ENCODE results near the gene MSANTD3. TPM values are rescaled to one million over a fixed set of nuclear protein-coding genes. Genes with fewer than 3 reads are reported as not detected.

MSANTD3 gene
- total RNA-seq, 1 experiment from 2014 or later = 35.7 TPM

- Histone ChIP-seq H3K27ac (ENCODE audit: insufficient read length, low read depth, low read length) (no peak overlapping the region), H3K4ac (ENCODE audit: low read depth, low read length) (no peak overlapping the region), H3K79me2 (ENCODE audit: insufficient read depth, low read length) (no peaks in the 10 kb centered on the region), H2AK5ac (ENCODE audit: insufficient read length, low read length) (no peak overlapping the region), H3K79me1 (ENCODE audit: insufficient read depth, low read depth, low read length, poor library complexity, severe bottlenecking) (no peaks in the 10 kb centered on the region), H3K18ac (ENCODE audit: insufficient read length, low read depth, low read length) (no peak overlapping the region), H3K4me1 (ENCODE audit: insufficient read depth, low read length) (no peaks in the 10 kb centered on the region), H4K8ac (replicated peaks; ENCODE audit: insufficient read length, low read depth, low read length) (no peak overlapping the region), H3K9me3 (ENCODE audit: control insufficient read depth, low read depth, low read length) (no peaks in the 10 kb centered on the region), H2BK5ac (ENCODE audit: insufficient read length, low read length) (no peak overlapping the region), H2BK20ac (ENCODE audit: low read depth, low read length, poor library complexity, severe bottlenecking) (no peak overlapping the region), H3K14ac (ENCODE audit: insufficient read depth, low read length) (no peak overlapping the region), H3K56ac (ENCODE audit: insufficient read length, low read depth, low read length) (no peak overlapping the region), H3K27me3 (ENCODE audit: insufficient read depth, low read length) (no peaks in the 10 kb centered on the region), H4K20me1 (ENCODE audit: control insufficient read depth, insufficient read depth, insufficient read length) (no peaks in the 10 kb centered on the region), H2BK120ac (ENCODE audit: low read depth, low read length, poor library complexity, severe bottlenecking) (no peak overlapping the region), H2BK12ac (ENCODE audit: insufficient read length, low read depth, low read length) (no peak overlapping the region), H3T11ph (ENCODE audit: low read length) (no peak overlapping the region), H2AFZ (ENCODE audit: low read length) (no peak overlapping the region), H3K23ac (ENCODE audit: insufficient read length, low read depth, low read length) (no peak overlapping the region), H2BK15ac (ENCODE audit: low read depth, low read length) (no peak overlapping the region), H3K4me2 (ENCODE audit: insufficient read depth, insufficient read length, low read length) (no peak overlapping the region), H3K9ac (ENCODE audit: extremely low read depth, insufficient read length, low read length) (no peak overlapping the region), H4K91ac (ENCODE audit: insufficient read length, low read depth, low read length) (no peak overlapping the region), H4K5ac (ENCODE audit: insufficient read length, low read depth, low read length) (no peak overlapping the region), H3K23me2 (ENCODE audit: insufficient read length, low read depth, low read length, poor library complexity, severe bottlenecking) (no peaks in the 10 kb centered on the region)
- H3K9me3 Mint-ChIP-seq = no peaks in the 10 kb centered on the region
- H3K27ac Mint-ChIP-seq = no peak overlapping the region
- WGBS (ENCODE audit: extremely low coverage, insufficient read length, low lambda C conversion rate) = no CpG with 5 or more reads among the region's 2 CpGs
- TF ChIP-seq CTCF (conservative IDR thresholded peaks at IDR 0.05) = no peak
- H3K4me1 Mint-ChIP-seq = peaks cover 8 to 17% of the 10 kb centered on the region in 2 experiments
- DNase-seq = no peak
- H3K4me3 Mint-ChIP-seq = no peak overlapping the region
- no peaks in the 10 kb centered on the region for H3K36me3 Mint-ChIP-seq (ENCODE audit: insufficient read depth in 1 of 3, low read depth in 3 of 3)
- H3K27me3 Mint-ChIP-seq (ENCODE audit: low read depth) = no peaks in the 10 kb centered on the region
Observed at GRCh38 chr9:100459963-100460362, 33.0 kb downstream of the MSANTD3 start.
